Effector CD8-positive, alpha-beta T cell (primary cell): Measurements from ENCODE around the gene HCN2.
"Not testable (repeated sequence)": the region's sequence is repeated elsewhere in the genome, so short reads cannot be mapped to it uniquely, and the experiment has no call there.

Source experiments
- DNase-seq: peaks from one replicate; lab custom pipeline; 2025; lab: John Stamatoyannopoulos, UW

The HCN2 gene

GRCh38 chr19:620166-620862 lies 30.6 kb downstream of the HCN2 start:
- DNase-seq, result no peak

DNA sequence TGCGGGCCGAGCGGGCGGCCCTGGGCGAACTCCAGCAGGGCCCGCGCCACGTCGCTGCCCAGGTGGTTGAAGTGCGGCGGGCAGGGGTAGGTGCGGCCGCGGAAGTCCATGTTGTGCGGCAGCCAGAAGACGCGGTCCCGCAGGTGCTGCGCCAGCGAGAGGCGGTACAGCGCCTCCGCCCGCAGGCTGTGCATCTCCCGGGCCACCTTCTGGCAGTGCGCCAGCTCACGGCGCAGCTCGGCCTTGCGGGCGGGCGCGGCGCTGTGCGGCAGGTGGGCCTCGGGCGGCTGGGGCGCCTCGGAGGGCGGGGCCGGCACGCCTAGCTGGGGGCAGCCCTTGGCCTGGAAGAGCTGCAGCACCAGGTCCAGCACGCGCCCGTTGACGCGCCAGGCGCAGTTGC lies 31.5 kb downstream of the HCN2 start:
- DNase-seq, result not testable (repeated sequence)

- no peak for DNase-seq
Observed at GRCh38 chr19:621819-622218, 32.1 kb downstream of the HCN2 start.

DNA sequence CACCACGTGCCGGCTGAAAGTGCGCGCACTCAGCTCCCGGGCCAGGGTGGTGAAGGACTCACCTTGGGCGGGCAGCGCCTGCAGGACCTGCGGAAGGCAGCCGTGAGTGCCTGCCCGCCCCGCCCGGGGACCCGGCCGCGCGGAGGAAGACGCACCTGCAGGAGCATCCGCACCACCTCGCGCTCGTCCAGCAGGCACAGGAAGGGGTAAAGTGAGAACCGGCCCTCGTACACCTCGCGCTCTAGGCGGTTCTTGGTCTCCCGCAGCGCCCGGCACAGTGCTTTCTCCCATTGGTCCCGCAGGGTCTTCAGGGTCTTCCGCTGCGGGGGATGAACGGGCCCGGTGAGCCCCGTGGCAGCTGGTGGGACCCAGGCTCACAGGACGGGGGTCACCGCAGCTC lies 33.0 kb downstream of the HCN2 start:
- no peak for DNase-seq

DNA sequence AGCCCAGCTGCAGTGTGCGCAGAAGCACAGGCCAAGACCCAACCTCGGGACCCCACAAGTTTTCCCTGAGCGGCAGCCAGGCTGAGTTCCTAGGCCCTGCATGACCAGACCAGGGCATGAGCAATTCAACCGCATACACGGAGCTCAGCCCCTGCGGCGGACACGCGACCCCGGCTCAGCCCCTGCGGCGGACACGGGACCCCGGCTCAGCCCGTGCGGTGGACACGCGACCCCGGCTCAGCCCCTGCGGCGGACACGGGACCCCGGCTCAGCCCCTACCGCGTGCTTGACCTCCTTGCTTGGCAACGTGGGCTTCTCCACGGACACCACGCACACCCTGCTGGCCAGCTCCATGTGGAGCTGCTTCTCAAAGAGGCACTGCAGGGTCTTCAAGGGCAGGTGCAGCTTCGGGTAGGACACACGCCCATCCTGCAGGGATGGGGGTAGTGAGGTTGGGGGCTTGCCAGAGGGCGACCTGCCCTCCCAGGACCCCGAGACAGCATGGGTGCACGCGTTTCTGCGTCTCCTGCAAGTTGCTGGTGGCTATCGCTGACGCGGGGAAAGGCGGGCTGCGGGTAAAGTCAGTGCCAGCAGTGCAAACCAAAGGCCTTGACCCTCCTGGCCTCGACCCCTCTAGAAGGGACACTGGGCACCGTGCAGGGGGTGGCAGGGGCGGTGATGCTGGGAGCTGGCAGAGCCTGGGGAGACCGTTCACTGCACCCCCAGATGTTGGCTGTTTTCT lies 33.7 kb downstream of the HCN2 start:
- no peak for DNase-seq

DNA sequence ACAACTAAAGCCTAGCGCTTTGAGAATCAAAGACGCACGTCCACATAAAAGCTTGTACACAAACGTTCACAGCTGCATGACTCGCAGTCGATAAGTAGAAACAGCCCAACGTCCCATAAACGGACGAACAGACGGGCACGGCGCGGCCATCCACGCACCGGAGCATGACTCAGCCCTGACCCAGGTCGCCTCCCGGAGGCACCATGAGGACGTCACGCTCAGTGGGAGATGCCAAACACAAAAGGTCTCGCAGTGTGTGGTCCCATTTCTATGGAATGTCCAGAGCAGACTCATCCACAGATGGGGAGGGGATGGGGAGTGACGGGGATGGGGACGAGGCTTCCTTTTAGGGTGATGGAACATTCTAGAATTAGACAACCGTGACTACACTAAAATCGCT lies 34.3 kb downstream of the HCN2 start:
- DNase-seq, result no peak

DNA sequence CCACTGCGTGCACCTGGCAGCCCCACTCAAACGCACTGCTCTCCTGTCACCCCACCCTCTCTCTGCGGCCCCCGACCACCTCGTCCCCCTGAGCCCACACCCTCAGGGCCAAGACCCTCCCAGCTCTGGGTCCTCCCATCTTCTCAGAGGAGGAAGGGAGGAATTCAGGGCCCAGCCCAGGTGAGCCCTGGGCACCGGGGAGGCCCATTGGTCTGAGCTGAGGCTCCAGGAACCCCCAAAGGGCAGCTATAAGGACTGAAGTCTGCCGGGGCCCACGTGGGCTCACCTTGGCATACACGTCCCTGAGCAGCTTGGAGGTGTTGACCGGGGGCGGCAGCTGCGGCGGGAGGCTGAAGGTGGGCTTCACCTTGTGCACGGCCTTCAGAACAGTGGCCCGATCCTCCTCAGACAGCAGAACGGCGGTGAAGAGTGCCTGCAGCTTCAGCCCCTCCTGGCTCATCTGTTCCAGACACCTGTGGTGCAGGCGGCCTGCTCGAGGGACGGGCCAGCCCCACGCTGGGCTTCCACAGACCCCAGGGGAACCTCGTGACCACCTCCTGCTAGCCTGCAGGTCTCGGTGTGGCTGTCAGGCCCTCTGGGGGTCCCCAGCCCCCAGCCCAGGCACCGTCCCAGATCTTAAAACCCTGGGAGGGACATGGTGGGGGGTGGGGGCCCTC lies 34.9 kb downstream of the HCN2 start:
- DNase-seq, result no peak

DNA sequence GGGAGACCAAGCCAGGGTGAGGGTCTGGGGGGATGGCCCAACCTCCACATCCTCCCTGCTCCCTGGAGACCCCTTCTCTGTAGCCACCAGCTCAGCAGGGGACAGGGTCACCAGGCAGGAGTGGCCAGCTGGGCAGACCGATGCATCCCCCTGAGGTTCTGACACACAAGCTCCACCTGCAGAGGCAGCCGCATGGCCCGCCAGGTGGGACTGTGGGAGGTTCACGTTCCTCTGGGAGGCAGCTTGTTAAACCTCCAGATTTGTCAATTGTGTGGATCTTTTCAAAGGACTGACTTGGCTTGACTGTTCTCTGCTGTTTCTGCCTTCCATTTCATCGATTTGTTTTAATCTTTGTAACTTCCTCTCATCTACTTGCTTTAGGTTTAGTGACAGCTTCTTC lies 35.6 kb downstream of the HCN2 start:
- no peak for DNase-seq

GRCh38 chr19:626566-626965 lies 36.9 kb downstream of the HCN2 start:
- DNase-seq, result not testable (repeated sequence)

DNA sequence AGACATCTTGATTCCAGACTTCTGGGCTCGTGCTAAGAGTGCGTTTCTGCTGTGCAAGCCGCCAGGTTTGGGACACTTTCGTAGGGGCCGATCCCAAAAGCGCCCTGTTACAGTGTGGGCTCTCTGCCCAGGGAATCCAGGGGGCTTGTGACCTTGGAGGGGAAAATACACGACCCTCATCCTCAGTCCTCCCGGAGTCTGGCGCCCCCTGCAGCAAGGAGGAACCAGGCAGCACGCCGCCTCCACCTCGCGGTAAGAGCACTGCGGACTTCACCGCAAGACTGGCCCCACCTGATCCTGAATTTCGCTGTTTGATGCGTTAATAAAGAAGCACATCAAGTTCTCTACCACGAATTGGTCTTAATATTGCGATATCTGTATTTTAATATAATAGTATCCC lies 38.5 kb downstream of the HCN2 start:
- no peak for DNase-seq

DNA sequence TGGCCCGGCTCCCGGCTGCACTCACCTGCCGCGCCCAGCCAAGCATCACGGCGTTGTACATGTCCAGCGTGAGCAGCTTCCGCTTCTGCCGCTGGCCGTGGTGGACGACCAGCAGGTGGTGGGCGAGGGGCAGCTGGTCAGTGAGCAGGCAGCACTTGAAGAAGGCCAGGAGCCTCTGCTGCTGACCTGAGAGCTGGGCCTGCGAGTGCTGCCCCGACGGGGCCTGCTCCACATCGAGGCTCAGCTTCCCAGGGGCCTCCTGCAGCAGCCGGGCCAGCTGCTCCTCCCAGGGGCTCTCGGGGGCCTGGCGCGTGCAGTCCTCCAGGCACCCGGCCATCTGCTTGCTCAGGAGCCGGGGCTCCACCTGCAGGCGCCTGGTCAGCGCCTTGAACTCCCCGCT lies 39.8 kb downstream of the HCN2 start:
- not testable (repeated sequence) for DNase-seq

- DNase-seq, result no peak
Observed at GRCh38 chr19:629961-630714, 40.5 kb downstream of the HCN2 start.

- DNase-seq, result no peak
Observed at GRCh38 chr19:632579-633067, 42.9 kb downstream of the HCN2 start.

- DNase-seq, result peak; percentile 95
Observed at GRCh38 chr19:633068-633785, 43.5 kb downstream of the HCN2 start, which contains the start of gene POLRMT. Gene POLRMT (minus strand): TSS chr19:633537. CDS start chr19:633512, 25 bp downstream.

DNA sequence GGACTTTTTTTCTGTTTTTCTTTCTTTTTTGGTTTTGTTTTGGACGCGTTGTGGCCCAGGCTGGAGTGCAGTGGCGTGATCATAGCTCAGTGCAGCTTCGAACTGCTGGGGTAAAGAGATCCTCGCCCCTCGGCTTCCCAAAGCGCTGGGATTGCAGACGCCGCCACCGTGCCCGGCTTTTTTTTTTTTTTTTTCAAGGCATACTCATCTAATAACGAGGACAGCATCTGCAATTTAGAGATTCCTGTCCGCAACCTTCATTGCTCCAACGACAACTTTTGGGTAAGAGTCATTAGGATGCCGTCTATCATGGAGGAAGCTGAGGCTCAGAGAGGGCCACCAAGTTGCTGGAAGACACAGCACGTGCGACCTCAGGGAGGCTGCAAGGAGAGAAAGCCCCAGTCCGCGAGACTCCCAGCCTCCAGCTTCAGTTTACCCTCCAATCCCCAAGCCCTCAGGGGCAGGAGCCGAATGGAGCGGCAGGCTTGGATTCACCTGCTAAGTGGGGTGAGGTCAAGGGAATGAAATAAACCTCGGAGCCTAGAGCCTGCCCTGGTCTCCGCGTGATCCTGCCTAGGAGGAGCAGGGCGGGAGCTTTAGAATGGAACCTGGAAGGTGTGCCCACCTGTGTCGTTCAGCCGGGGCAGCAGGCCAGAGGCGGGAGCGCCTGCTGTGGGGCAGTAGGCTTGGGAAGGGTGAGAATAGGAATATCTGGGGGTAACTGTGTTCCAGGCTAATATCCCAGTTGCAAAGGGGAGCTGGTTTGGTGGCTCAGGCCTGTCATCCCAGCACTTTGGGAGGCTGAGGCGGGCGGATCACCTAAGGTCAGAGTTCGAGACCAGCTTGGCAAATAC lies 44.3 kb downstream of the HCN2 start:
- DNase-seq, result no peak

DNA sequence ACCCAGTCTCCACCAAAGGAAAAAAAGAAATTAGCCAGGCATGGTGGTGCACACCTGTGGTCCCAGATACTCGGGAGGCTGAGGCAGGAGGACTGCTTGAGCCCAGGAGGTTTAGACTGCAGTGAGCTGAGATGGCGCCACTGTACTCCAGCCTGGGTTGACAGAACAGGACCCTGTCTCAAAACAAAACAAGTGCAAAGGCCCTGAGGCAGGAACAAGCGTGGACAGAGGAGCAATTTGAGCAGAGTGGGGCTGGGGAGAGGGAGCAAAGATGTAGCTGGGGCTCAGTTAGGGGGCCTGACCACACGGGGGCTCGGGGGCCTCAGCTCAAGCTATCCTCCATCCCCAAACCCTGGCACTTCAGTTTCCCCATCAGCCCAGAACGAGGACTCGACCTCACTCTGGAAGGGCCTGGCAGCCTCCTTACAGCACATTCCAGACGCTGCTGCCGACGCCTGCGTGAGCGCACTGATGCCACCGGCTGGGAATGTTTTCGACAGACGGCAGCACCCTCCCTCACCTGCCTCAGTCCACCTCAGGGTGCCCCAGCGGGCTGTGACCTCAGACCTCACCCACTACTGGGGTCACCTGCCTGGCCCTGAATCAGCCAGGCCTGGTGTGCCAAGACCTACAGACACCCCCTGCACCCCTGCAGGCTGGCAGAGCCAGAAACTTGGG lies 45.4 kb downstream of the HCN2 start:
- no peak for DNase-seq

DNA sequence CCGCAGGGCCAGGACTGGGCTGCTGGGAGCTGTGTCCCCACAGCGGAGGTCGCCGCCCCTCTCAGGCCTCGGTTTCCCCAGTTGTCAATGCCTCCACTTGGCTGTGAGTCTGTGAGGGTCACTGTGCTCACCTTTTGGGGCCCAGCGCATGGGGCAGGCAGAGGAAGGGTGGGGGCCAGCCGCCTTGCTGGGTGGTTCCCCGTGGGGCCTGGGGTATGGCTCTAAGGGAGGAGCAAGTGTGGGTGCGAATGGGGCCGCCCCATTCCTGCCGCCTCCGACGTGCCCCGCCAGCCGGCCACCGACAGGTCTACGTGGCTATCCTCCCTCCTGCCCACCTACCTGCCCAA lies 49.2 kb downstream of the HCN2 start:
- DNase-seq, result no peak

- DNase-seq, result peak; percentile 98
Observed at GRCh38 chr19:639253-640160, 49.8 kb downstream of the HCN2 start, which contains the start of gene FGF22. Gene FGF22 (plus strand): TSS chr19:639879. CDS start chr19:639926, 47 bp downstream.

DNA sequence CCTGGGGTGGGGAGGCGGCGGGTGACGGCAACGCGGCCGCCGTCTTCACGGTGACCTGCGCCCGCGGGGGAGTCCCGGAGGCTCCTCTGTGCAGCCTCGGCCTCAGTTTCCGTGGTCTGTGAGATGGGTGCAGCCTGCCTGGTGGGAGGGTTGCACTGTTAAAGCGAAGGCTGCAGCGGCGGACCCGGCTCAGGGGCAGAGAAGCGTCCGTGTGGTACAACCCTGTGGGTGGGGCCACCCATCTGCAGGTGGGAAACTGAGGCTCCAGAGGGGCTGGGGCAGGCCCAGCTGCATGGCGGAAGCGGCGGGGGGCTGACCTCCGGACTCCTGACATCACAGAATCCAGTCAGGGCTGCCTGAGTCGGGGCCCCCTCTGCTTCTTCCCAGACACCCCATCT lies 50.5 kb downstream of the HCN2 start:
- DNase-seq, result no peak
